Stimulated activated CD8-positive, alpha-beta memory T cell treated with anti-CD3 and anti-CD28 coated beads, Interleukin-2, amount 100 ng/mL, for 48 hours (primary cell): ENCODE measurements around the gene NDOR1.

Source experiments
- DNase-seq, 2 donors: peaks; one replicate each; pipeline ENCODE4 v3.0.0-alpha.2; 2020; ENCODE audit warnings: low read depth in 2 of 2

The NDOR1 gene

DNA sequence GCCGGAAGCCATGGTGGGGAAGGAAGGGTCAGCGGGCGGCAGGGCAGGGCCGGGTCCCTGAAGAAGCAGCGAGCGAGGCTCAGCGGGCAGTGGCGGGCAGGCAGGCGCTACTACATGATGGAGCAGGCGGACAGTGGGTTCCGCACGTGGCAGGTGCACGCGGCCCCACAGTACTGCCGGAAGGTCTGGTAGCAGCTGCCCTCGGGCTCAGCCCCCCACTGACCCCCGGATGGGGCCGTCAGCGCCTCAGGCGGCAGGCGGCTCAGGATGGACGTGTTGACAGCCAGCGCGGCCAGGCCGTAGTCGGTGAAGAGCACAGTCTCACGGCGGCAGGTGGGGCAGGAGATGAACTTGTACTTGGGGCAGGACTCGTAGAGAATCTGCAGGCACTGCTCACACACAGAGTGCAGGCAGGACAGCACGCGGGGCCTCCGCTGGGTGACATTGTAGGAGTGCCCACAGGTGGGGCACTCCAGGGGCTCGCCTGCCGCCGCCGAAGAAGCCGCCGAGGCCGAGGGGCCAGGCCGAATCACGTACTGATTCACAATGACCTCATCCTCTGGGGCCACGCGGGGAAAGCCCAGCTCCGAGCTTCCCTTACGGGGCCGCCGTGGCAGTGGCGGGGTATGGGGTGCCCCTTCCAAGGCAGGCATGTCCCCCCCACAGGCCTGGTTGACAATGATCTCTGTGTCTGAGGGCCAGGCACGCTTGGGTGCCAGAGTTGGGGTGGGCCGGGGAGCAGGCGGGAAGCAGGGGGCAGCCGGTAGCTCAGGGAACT lies 15.0 kb downstream of the NDOR1 start:
- no peak for DNase-seq

DNA sequence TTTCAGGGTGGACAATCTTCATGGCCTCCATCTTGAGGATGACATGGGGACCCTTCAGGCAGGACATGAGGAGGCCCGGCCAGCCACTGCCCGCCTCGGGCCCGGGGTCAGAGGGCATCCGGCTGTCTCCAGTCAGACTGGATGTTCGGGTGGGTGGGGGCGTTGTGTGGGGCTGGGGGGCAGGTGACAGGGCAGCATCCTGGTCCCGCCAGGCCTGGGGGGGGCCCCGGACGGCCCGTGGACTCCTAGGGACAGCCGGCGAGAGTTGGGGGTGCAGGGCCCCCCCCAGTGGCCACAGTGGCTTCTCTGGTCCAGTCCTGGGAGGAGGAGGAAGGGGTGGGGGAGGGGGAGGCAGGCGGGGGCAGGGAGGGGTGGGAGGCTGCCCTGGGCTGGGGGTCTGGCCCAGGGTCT lies 15.6 kb downstream of the NDOR1 start:
- DNase-seq, result no peak

DNA sequence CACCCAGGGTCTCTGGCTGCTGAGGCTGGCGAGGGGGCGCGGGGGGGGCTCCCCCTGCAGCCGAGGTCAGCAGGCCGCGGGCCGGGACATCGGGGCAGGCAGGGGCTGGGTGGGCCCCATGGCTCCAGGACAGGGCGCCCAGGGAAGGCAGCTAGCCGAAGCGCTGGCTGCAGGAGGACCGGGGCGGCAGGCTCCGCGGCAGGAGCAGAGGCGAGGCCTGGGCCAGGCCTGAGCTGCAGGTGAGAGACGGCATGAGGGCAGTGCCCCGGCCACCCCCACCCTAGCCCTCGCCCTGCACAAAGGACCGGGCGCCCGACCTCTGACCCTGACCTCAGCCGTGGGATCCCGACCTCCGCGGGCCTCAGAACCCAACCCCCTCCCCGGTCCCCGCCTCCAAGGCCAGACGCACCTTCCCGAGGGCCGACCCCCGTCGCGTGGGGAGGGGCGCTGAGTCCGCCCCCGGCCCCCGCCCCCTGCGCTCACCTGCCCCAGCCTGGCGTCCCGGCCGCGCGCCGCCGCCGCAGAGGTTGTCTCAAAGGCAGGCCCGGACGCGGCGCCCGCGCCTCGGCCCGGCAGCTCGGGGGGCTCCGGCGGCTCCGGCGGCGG lies 16.1 kb downstream of the NDOR1 start:
- no peak for DNase-seq

DNA sequence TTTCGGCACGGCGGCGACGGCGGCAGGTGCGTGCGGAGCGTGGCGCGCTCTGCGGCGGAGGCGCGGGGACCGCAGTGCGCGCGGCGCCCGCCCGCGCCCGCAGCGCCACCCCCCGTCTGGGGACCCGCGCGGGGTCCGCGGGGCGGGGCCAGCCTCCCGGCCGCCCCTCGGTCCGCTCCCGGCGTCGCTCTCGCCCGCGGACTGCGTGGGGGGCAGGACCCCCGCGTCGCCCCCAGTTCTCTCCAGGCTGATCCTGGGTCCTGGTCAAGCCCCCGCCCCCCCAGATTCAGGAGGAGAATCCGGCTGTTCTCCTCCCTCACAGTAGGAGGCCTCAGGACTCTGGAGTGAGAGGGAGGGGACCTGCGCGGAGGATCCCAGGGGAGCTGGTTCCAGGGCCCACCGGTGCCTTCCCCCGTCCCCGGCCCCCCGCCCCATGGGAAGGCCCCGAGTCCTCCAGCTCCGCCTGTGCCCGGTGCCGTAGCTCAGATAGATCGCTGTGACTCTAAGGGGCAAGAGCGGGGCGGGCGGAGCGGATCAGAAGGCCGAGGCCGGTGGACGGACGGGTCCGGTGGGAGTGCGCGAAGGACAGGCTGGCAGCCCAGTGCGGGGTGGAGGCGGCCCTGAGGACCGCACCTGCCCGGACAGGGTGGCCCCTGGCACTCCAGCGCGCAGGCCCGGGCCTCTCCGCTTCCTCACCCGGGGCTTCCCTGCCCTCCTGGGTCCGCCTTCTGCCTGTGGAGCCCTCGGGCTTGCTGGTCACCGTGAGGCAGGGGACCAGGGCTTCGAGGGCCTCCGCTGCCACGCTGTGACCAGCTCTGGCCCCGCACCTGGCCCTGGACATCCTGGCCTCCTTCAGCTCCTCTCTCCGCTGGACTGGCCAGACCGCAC lies 16.9 kb downstream of the NDOR1 start, which contains the start of gene RNF208:
RNF208 (minus strand) TSS at position 51 of the 888 bp plus-strand sequence. CDS start 1,028 bp downstream, outside the sequence.
- DNase-seq, result no peak

DNA sequence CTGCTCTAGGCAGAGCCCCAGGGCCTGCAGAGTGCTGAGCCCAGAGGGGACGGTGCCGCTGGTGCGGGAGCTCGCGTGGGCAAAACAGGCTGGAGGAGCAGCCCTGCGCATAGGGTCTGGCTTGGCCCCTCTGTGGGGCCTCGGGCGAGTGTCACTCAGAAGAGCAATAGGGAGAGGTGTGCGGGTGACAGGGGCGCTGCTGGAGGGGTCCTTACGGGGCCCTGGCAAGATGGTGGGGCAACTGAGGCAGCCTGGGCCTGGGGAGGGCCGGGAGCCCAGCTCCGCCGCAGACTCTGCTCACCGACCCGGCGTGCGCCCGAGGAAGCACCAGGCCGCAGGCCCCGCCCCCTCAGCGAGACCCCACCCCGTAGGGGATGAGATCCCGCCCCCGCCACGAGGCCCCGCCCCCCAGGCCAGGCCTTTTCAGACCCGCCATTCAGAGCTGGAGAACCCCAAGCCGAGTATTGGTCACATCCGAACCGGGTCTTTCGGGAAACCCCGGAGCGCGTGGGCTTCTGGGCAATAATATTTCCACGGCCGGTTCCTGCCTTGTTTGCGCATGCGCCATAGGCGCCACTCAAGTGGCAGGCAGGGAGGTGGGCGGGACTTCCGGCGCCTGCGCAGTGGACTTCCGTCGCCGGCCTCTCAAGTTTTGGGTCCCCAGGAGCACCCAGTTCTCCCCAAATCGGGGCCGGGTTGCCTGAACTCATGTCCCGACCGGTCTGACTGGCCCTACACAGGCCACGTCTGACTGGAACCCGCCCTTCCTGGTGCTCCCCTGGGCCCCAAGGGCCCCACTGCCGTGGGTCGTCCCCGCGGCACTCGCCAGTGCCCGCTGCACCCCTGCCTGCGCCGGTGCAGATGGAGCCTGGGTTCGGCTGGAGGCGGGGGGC lies 17.8 kb downstream of the NDOR1 start:
- DNase-seq, result peak; percentile 96 to 98

DNA sequence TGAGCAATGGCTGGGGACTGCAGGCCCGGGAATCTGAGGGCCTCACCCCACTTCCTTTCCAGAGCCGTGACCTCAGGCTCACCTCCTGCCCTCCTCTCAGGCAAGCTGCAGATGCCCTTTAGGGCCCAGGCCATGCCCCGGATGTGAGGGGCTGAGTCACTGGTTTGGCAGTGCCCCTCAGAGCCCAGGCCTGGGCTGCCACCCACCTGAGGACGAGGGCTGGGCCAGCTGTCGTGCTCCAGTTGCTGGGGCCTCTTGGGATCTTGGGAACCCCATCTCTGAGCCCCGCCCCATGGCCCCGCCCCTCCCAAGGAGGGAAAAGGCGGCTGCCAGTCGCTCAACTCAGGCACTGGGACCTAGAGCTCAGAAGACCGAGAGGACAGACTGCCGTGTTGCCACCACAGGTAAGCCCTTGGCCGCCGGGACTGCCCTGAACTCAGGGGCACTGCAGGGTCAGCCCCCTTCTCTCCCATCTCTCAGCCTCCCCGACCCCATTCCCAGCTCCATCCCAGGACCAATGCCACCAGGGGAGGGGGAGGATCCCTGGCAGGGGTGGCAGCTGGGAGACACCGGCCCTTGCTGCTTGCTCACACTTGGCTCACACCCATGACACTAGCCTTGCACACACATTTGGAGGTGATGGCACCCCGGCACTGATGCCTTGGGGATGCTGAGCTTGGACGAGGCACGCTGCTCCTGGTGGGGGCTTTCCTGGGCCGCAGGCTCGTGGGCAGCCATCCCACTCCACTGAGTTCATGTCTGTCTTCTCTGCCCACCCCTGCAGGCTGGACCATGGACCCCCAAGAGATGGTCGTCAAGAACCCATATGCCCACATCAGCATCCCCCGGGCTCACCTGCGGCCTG lies 19.6 kb downstream of the NDOR1 start, which contains the start of gene CYSRT1:
CYSRT1 (plus strand) TSS at position 345 of the 865 bp plus-strand sequence; CDS start at position 793, 448 bp downstream.
- DNase-seq, result no peak

DNA sequence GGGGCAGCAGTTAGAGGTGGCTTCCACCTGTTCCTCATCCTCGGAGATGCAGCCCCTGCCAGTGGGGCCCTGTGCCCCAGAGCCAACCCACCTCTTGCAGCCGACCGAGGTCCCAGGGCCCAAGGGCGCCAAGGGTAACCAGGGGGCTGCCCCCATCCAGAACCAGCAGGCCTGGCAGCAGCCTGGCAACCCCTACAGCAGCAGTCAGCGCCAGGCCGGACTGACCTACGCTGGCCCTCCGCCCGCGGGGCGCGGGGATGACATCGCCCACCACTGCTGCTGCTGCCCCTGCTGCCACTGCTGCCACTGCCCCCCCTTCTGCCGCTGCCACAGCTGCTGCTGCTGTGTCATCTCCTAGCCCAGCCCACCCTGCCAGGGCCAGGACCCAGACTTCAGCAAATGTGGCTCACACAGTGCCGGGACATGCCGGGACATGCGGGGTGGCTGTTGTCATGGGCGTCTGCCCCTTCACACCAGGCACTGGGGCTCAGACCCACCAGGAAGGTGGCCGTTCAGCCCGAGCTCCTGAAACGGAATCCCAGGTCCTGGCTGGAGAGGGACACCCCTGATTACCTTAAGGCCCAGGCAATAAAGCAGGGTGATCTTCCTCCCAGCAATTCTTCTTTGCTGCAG lies 20.3 kb downstream of the NDOR1 start:
- no peak for DNase-seq

DNA sequence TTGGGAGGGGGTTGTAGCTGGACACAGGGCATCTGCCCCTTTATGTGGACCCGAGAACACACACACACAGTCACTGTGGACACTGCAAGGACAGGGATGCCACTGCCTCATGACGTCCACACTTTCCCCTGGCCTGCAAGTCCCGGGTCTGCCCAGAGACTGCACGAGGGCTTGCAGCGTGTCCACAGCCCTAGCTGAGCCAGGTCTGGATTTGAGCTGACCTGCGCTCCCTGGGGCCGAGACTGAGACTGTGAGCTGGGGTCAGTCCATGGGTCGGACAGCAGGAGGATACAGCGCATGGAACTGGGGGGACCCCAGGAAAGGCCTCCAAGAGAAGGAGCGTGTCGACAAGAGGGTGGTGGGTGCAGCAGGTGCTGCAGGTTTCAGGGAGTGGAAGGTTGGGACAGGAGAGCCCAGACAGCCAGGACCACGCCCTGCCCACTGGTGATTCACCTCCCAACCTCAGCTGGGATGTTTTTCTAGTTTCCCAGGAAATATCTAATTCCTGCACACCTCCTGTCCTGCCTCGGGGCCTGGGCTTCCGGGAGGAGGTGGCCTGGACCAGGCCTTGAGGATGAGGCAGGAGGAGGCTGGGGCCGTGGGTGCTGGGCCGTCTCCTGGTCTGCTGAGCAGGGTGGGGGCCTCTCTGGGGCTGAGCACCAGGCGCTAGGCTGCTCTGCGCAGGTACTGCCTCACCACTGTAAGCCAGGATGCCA lies 21.0 kb downstream of the NDOR1 start:
- no peak for DNase-seq

DNA sequence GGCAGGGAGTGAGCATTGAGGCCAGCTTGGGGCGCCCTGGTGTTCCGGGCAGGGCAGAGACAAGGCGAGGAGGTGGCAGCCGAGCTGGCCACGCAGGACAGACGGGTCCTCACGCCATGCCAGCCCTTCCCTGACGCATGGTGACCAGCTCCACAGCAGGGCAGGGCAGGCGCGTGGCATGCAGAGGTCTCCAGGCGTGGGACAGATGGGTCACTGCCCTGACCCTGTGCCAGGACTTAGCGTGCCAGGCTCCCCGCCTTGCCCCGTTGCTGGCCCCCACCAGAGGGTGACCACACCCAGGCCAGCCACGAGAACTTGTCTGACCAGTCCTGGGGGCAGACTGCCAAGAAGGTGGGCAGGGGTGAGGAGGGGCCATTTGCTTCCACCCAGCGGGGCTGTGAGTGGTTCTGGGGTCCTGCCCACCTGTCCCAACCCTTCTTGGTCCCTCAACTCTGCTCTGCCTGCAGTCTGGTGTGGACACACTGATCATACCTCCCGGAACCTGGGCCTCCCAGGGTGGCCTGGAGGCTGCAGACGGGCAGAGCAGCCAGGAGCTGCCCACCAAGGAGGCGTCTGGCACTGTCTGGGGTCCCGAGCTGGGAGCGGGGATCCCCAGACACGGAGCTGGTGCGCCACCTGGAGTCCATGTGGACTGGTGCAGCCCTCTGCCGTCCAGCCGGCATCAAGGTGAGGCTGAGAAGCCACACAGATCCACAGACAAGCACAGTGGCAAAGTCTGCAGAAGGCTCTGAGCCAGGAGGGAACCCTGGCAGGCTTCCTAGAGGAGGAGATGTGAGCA lies 21.8 kb downstream of the NDOR1 start, which contains the start of gene RNF224:
RNF224 (plus strand) TSS at position 449 of the 799 bp plus-strand sequence. CDS start 834 bp downstream, outside the sequence.
- peak; percentile 73 to 79 for DNase-seq

DNA sequence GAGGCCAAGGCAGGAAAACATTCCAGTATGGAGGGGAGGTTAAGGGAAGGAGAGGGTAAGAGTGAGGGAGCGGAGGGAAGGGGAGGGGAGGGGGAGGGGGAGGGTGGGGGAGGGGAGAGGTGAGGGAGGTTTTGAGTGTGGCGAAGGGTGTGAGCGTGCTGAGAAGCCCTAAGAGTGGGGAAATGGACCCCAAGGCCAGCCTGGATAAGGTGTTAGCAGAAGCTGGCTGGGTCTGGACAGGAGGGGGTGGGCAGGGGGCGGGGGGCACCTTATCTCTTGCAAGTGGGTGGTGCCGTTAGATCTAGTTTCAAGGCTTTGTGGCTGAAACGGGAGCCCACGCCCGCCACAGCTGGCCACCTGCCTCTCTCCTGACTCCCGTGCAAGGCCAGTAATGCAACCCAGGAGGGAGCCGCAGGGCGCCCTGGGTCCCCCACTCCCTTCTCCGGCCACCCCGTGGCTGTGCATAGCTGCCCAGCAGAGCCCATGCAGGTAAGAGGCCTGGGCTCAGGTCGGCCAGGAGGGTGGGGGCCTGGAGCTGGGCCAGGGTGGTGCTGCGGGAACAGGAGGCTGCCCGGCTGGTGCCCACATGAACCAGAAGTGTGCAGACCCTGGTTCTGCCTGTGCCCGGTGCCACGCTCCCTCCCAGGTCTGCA lies 22.5 kb downstream of the NDOR1 start:
- no peak for DNase-seq

DNA sequence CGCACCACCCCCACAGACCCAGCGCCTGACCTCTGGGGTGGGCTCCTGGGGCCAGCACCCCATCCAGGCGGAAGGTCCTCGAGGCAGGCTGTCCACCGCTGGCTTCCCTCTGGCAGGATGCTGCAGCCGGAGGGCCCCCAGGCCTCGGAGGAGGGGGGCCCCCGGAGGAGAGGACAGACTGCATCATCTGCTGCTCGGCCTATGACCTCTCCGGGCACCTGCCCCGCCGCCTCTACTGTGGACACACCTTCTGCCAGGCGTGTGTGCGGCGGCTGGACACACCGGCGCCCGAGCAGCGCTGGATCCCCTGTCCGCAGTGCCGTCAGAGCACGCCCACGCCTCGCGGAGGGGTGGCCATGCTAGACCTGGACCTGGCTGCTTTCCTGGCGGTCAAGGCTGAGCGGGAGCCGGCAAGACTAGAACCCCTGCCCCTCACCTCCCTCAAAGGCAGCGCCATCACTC lies 23.0 kb downstream of the NDOR1 start:
- DNase-seq, result no peak

DNA sequence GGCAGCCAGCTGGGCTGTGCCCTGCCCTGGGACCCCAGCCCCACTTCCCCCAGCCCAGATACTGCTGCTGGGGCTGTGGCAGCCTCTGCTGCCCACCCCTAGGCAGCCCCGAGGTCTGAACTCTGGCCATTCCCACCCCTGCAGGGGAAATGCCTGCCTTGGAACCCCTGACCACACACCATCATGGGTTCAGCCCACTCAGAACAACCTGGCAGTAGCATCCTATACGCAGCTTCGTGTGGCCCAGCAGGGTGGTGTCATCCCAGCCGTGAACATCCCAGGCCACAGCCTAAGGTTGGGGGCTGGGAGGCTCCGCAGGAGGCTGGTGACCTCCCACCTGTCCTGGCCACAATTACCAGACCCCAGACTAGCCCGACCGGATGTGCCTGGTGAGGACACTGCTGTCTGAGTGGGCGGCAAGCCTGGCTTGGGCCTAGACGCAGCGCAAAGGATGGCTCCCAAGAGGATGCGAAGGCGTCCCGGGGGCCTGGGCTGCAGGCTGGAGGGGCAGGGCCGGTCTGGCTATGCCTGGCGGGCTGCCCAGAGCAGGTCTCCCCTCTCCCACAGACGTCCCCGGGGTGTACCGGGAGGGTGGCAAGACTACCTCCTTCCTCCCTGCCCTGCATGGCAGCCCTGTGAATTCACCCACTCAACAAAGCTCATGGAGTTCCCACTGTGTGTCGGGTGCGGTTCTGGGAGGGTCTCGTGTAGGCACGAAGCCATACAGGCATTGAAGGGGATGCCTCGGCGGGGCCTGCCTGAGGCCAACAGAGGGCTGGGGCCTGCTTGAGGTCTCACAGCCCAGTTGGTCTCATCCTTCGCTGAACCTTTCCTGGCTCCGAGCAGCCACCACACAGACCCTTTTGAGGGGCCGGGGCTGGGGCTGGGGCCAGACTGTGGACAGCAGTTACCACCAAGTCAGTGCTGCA lies 23.7 kb downstream of the NDOR1 start:
- DNase-seq, result no peak

DNA sequence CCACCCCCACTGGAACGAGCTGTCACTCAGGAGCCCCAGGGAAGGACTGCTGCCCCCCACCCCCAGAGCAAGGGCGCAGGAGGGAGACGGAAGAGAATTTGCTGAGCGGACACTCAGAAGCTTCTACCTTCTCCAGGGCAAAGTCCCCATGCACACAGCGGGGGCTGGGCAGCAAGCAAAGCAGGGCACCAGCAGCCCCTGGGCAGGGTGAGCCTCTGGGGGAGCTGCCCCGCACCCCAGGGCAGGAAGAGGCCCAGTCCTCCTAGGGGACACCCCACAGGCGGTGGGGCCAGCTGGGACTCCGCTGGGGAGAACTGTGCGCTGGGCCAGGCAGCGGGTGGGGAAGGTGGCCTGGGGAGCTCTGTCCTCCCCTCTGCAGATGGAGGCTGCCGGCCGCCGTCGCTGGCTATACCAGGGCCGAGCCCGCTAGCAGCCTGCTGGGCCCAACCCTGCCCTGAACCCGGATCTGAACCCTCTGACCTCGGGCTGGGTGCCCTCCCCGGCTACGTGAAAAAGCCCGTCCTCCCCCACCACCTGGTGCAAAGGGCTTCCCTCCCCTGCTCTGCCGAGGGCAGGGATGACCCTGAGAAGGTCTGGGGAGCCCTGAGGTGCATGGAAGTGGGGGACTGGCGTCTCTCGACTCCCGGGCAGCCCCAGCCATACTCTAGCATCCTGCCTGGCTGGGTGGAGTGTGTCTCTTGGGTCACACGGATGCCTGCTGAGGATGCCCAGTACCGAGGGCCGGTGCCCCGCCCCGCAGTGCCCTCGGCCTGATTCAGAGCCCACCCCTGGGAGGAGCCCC lies 24.6 kb downstream of the NDOR1 start:
- DNase-seq, result no peak

DNA sequence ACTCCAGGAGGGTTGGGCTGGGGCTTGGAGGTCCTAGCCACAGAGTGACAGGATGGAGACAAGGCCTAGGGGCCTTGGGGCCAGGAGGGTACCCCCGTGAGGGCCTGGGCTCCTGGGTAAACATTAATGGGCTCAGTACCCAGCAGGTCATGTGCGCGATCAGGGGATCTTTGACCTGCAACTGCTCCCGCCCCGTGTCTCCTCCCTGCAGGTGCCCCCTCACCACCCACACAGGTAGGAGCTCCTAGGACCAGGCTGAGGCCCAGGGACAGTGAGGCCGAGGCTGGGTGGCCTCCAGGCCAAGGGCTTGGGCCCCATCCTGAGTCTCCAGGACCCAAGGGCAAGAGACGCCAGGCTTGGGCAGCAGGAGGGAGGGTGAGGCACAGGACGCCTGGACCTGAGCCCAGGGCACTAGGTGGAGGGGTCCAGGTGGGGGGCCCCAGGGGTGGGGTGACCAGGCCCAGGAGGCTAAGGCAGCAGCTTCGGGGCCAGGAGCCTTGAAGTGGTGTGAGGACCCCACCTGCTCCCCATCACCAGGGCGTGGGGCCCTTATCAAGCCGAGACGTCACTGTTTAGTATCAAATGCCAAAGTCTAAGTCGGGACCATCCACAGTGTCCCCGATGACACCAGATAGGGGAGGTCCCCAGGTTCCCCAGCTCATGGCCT lies 25.3 kb downstream of the NDOR1 start, which contains the start of gene SLC34A3:
SLC34A3 (plus strand) TSS at position 197 of the 667 bp plus-strand sequence. CDS start 802 bp downstream, outside the sequence.
- DNase-seq, result no peak
